Ramos (cell line): ENCODE data around the gene XRCC1.
"Not testable (repeated sequence)": the region's sequence is repeated elsewhere in the genome, so short reads cannot be mapped to it uniquely, and the experiment has no call there.

ENCODE experiments used
- in situ Hi-C: fragments of 300-500 bp; cut with MboI; formaldehyde crosslinking; loops from one replicate; pipeline ENCODE4 v1.14.3; 2022; ENCODE audit warnings: low sequenced_read_pairs; ENCODE audit not compliant: unreplicated experiment

The XRCC1 gene

GRCh38 chr19:43605875-43606568, 30.7 kb upstream of the XRCC1 start:
- in situ Hi-C loops: no loop called here

- in situ Hi-C loops: not testable (repeated sequence)
Measured at GRCh38 chr19:43600326-43600725, 25.0 kb upstream of the XRCC1 start.

- in situ Hi-C loops: no loop called here
Measured at GRCh38 chr19:43599635-43600295, 24.4 kb upstream of the XRCC1 start.

GRCh38 chr19:43598445-43599240, 23.3 kb upstream of the XRCC1 start:
- in situ Hi-C loops: no loop called here

GRCh38 chr19:43597876-43598275, 22.5 kb upstream of the XRCC1 start:
- in situ Hi-C loops: no loop called here

- in situ Hi-C loops: no loop called here
Measured at GRCh38 chr19:43596842-43597461, 21.6 kb upstream of the XRCC1 start.

- in situ Hi-C loops: no loop called here
Measured at GRCh38 chr19:43595999-43596841, 20.9 kb upstream of the XRCC1 start, which contains the start of the genes IRGQ and ZNF576. Gene IRGQ, minus strand, starts transcription at chr19:43596134. Its CDS starts 796 bp downstream, at chr19:43595338. Gene ZNF576, plus strand, starts transcription at chr19:43596595. Its CDS starts 514 bp downstream, at chr19:43597109.

- in situ Hi-C loops: no loop called here
Measured at GRCh38 chr19:43595605-43595998, 20.3 kb upstream of the XRCC1 start.

- in situ Hi-C loops: no loop called here
Measured at GRCh38 chr19:43594710-43595604, 19.6 kb upstream of the XRCC1 start.

GRCh38 chr19:43594081-43594697, 18.9 kb upstream of the XRCC1 start:
- in situ Hi-C loops: no loop called here

- in situ Hi-C loops: no loop called here
Measured at GRCh38 chr19:43592800-43593350, 17.5 kb upstream of the XRCC1 start.

- in situ Hi-C loops: no loop called here
Measured at GRCh38 chr19:43591904-43592772, 16.8 kb upstream of the XRCC1 start.

GRCh38 chr19:43589678-43590077, 14.4 kb upstream of the XRCC1 start:
- in situ Hi-C loops: no loop called here

- in situ Hi-C loops: no loop called here
Measured at GRCh38 chr19:43589277-43589676, 13.9 kb upstream of the XRCC1 start.

GRCh38 chr19:43587029-43587428, 11.7 kb upstream of the XRCC1 start:
- in situ Hi-C loops: not testable (repeated sequence)

- in situ Hi-C loops: no loop called here
Measured at GRCh38 chr19:43586346-43586745, 11.0 kb upstream of the XRCC1 start.

- in situ Hi-C loops: no loop called here
Measured at GRCh38 chr19:43584484-43584883, 9.2 kb upstream of the XRCC1 start.
